ENCODE results near the gene VWA3B. TPM values are rescaled to one million over a fixed set of nuclear protein-coding genes. Genes with fewer than 3 reads are reported as not detected.

Gene VWA3B
- total RNA-seq, 4 donors from 2014 or later, result 0.12 to 2.5 TPM; not detected in 2

DNA sequence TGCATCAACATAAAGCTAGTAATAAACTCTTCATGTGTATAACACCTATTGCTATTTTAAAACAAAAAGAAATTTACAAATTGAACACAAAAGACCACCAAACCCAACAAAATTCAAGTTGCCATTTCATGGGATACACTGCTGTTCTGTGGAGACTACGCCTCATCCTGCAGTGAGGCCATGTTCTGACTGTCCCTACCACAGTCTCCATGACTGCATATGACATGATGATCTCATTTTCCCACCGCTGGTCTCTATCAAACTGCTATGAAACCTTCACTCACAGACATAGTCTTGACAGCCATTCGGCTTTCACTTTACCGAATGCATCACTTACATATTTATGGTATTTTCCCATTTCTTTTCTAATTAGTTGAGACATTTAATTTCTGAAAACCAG lies 21.2 kb upstream of the VWA3B start:
- no peak for TF ChIP-seq POLR2A (IDR thresholded peaks at IDR 0.05)
- TF ChIP-seq, protein P1, sequence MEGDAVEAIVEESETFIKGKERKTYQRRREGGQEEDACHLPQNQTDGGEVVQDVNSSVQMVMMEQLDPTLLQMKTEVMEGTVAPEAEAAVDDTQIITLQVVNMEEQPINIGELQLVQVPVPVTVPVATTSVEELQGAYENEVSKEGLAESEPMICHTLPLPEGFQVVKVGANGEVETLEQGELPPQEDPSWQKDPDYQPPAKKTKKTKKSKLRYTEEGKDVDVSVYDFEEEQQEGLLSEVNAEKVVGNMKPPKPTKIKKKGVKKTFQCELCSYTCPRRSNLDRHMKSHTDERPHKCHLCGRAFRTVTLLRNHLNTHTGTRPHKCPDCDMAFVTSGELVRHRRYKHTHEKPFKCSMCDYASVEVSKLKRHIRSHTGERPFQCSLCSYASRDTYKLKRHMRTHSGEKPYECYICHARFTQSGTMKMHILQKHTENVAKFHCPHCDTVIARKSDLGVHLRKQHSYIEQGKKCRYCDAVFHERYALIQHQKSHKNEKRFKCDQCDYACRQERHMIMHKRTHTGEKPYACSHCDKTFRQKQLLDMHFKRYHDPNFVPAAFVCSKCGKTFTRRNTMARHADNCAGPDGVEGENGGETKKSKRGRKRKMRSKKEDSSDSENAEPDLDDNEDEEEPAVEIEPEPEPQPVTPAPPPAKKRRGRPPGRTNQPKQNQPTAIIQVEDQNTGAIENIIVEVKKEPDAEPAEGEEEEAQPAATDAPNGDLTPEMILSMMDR (IDR thresholded peaks at IDR 0.05), result no peak
- 88 to 90% methylated on average over 4 of the region's 4 CpGs for WGBS, 2 donors
- no peak for DNase-seq (ENCODE audit: low spot score in 2 of 2)
- intact Hi-C loops (cut with DNase I; ENCODE audit: low total_unique reads), result no loop called here
- no peak overlapping the region for H3K4me3 ChIP-seq (ENCODE audit: low read depth, poor library complexity, severe bottlenecking)

- no peak for TF ChIP-seq POLR2A (IDR thresholded peaks at IDR 0.05)
- TF ChIP-seq, protein P1 (IDR thresholded peaks at IDR 0.05), result no peak
- 95 to 96% methylated on average over 5 of the region's 5 CpGs for WGBS, 2 donors
- intact Hi-C loops (cut with DNase I; ENCODE audit: low total_unique reads), result no loop called here
- DNase-seq (ENCODE audit: low spot score in 2 of 2), result no peak
- no peak overlapping the region for H3K4me3 ChIP-seq (ENCODE audit: low read depth, poor library complexity, severe bottlenecking)
Measured at GRCh38 chr2:98067160-98067559, 19.8 kb upstream of the VWA3B start.

DNA sequence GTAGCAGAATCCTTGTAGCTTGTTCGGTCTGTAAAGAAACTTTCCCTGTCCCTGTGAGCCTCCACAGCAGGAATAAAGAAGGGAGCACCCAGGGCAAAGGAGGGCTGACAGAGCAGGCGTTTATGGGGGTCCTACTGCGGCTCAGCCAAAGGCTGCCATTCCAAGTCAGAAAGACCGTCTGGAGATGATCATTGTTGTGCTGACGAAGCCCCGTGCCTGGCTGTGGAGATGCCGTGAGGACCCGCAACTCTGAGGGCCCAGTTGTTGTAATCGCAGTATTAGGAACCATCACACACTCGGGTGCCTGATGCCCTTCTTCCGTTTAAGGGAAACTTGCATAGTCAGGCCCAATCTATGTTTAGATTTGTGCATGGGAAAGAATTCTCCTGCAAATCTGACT lies 16.9 kb upstream of the VWA3B start:
- DNase-seq (ENCODE audit: low spot score in 2 of 2), result no peak
- no peak for TF ChIP-seq POLR2A (IDR thresholded peaks at IDR 0.05)
- TF ChIP-seq, protein P1 (IDR thresholded peaks at IDR 0.05), result no peak
- no peak overlapping the region for H3K4me3 ChIP-seq (ENCODE audit: low read depth, poor library complexity, severe bottlenecking)
- 70% methylated on average over 11 of the region's 11 CpGs for WGBS, 2 donors
- intact Hi-C loops (cut with DNase I; ENCODE audit: low total_unique reads), result no loop called here

- no peak overlapping the region for H3K4me3 ChIP-seq (ENCODE audit: low read depth, poor library complexity, severe bottlenecking)
- 86 to 92% methylated on average over 7 of the region's 7 CpGs for whole genome bisulfite sequencing, 2 donors
- DNase-seq (ENCODE audit: low spot score in 2 of 2), result no peak
- no peak for TF ChIP-seq POLR2A (IDR thresholded peaks at IDR 0.05)
- TF ChIP-seq, protein P1 (IDR thresholded peaks at IDR 0.05), result no peak
- intact Hi-C loops (cut with DNase I; ENCODE audit: low total_unique reads), result no loop called here
Measured at GRCh38 chr2:98072442-98072841, 14.5 kb upstream of the VWA3B start.

- no peak for TF ChIP-seq POLR2A (IDR thresholded peaks at IDR 0.05)
- TF ChIP-seq, protein P1 (IDR thresholded peaks at IDR 0.05), result no peak
- DNase-seq (ENCODE audit: low spot score in 2 of 2), result no peak
- intact Hi-C loops (cut with DNase I; ENCODE audit: low total_unique reads), result no loop called here
- WGBS, 2 donors, result 81 to 90% methylated on average over 2 of the region's 2 CpGs
- H3K4me3 ChIP-seq (ENCODE audit: low read depth, poor library complexity, severe bottlenecking), result no peak overlapping the region
Measured at GRCh38 chr2:98078701-98079100, 8.3 kb upstream of the VWA3B start.

DNA sequence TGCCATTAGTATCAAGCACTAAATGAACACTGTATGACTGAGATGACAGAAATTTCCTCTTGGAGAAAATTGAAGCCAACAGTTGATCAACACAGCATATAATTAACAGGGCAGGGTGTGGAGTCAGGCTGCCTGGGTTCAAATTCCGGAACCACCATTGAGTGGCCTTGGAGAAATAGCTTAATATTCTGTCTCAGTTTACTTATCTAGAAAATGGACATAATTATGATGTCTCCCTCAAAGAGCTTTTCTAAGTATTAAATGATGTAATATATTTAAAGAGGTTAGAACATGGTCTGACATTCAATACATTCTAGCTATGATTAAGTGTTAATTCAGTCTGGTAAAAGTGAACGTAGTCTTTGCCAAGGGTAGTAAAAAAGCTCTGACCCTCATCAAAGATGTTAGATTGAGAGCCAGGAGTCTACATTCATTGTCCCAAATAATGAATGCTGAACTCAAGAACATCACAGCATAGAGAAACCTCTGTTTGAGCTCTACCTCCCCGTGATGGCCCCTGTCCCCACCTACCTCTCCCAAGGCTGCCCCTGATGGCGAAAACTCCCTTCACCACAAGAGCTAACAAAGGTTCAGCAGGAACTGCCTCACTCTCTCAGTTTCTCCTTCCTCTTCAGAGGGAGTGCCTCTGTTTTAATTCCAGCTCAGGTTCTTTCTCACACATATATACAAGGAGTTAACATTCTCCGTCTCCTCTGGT lies 2.7 kb upstream of the VWA3B start:
- no peak for TF ChIP-seq POLR2A (IDR thresholded peaks at IDR 0.05)
- TF ChIP-seq, protein P1 (IDR thresholded peaks at IDR 0.05), result no peak
- WGBS, 2 donors, result 75 to 80% methylated on average over 5 of the region's 5 CpGs
- DNase-seq (ENCODE audit: low spot score in 2 of 2), result no peak
- intact Hi-C loops (cut with DNase I; ENCODE audit: low total_unique reads), result no loop called here
- H3K4me3 ChIP-seq (ENCODE audit: low read depth, poor library complexity, severe bottlenecking), result no peak overlapping the region
